GM11168 (cell line): ENCODE measurements around the gene LINC01488.

Experiments
- in situ Hi-C: fragments of 300-500 bp; cut with MboI; formaldehyde crosslinking; loops from one replicate; pipeline ENCODE4 v1.12.0; 2022; ENCODE audit warnings: low sequenced_read_pairs; ENCODE audit not compliant: unreplicated experiment

Gene LINC01488

GRCh38 chr11:69444381-69445130 lies 36.9 kb upstream of the LINC01488 start:
- in situ Hi-C loops = no loop called here

- in situ Hi-C loops = no loop called here
These were observed 36.4 kb upstream of the LINC01488 start for GRCh38 chr11:69445131-69445470.

- in situ Hi-C loops = no loop called here
These were observed 35.4 kb upstream of the LINC01488 start for GRCh38 chr11:69446108-69446507.

- in situ Hi-C loops = no loop called here
These were observed 33.7 kb upstream of the LINC01488 start for GRCh38 chr11:69447786-69448185.

- in situ Hi-C loops = no loop called here
These were observed 32.8 kb upstream of the LINC01488 start for GRCh38 chr11:69448471-69449284.

GRCh38 chr11:69449320-69450063 lies 32.0 kb upstream of the LINC01488 start:
- in situ Hi-C loops = no loop called here

GRCh38 chr11:69450064-69450856 lies 31.2 kb upstream of the LINC01488 start:
- in situ Hi-C loops = no loop called here

- in situ Hi-C loops = no loop called here
These were observed 30.6 kb upstream of the LINC01488 start for GRCh38 chr11:69450857-69451220.

GRCh38 chr11:69451289-69451688 lies 30.2 kb upstream of the LINC01488 start:
- in situ Hi-C loops = no loop called here

- in situ Hi-C loops = no loop called here
These were observed 29.1 kb upstream of the LINC01488 start for GRCh38 chr11:69452206-69452987.

GRCh38 chr11:69453151-69453550 lies 28.3 kb upstream of the LINC01488 start:
- in situ Hi-C loops = no loop called here

GRCh38 chr11:69454018-69454417 lies 27.4 kb upstream of the LINC01488 start:
- in situ Hi-C loops = no loop called here

GRCh38 chr11:69455969-69456368 lies 25.5 kb upstream of the LINC01488 start:
- in situ Hi-C loops = no loop called here

GRCh38 chr11:69456712-69457111 lies 24.8 kb upstream of the LINC01488 start:
- in situ Hi-C loops = no loop called here

GRCh38 chr11:69459848-69460539 lies 21.5 kb upstream of the LINC01488 start:
- in situ Hi-C loops = no loop called here

GRCh38 chr11:69460540-69461257 lies 20.8 kb upstream of the LINC01488 start:
- in situ Hi-C loops = no loop called here

- in situ Hi-C loops = no loop called here
These were observed 20.0 kb upstream of the LINC01488 start for GRCh38 chr11:69461272-69461962.
